ENCODE data around the gene LRIG1. TPM values are rescaled to one million over a fixed set of nuclear protein-coding genes. Genes with fewer than 3 reads are reported as not detected.

Gene LRIG1
- total and polyA plus RNA-seq, 7 experiments from 2014 or later, result 14.5 to 46.3 (median 34.4) TPM

DNA sequence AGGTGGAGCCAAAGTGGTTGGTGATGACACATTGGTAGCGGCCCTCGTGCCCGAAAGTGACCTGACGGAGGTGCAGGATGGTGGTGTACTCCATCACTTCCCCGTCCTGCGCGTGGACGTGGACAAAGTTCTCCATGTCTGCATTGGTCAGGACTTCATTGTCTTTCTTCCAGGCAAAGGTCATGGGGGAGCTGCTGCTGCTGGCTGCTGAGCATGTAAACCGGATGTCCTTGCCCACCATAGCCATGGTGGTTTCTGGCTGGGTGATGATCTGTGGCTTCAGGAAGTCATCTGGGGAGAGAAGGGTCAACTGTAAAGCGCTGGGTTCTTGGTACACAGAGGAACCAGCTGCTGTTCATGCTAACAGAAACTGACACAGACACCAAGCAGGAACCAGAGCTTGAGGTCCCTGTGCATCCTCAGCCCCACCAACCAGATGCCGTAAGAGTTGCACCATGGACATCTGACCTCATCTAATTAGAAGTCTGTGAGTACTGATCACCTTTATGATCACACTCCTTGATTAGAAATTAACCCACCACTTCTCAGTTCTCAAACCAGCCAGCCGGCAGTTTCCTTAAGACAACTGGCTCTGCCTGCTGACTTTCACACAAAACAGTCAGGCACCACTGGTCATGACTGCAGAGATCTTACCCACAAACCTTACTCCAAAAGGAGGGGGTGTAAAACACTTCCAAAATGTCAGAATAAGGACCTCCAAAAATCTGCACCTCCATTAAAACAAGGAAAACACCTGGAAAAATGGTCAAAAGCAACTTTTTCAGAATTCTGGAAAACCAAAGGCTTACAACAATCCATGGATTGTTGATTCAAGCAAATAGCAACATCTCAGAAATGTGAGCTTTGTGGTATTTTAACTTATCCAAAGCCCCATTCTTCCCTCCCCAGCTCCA, 114.6 kb downstream of the LRIG1 start:
- no peak overlapping the region for H3K4me3 ChIP-seq (ENCODE audit: low read length)
- peaks cover 11 to 44% (median 31%) of the 10 kb centered on the region in 7 donors for H3K4me1 Mint-ChIP-seq
- no peak for ATAC-seq
- H3K27ac Mint-ChIP-seq, result peak overlapping the region in 3 of 9 donors; percentile 38 to 66 (median 41)
- H3K4me1 ChIP-seq (ENCODE audit: control insufficient read depth in 2 of 2, insufficient read depth in 2 of 2, low read length in 2 of 2), result peaks cover 3 to 17% of the 10 kb centered on the region in 2 donors
- POLR2A ChIA-PET, result no interaction called here
- CTCF ChIA-PET, result no interaction called here
- DNase-seq, result no peak
- H3K27me3 Mint-ChIP-seq, result no peaks in the 10 kb centered on the region
- peaks cover 21 to 79% (median 71%) of the 10 kb centered on the region in 5 donors for H3K36me3 Mint-ChIP-seq
- intact Hi-C loops (cut with micrococcal nuclease), result no loop called here
- peaks cover 26 to 49% (median 34%) of the 10 kb centered on the region in 3 experiments for H3K36me3 ChIP-seq (ENCODE audit: control insufficient read depth in 2 of 3, insufficient read depth in 3 of 3, low read length in 3 of 3)
- peaks cover 0 to 65% (median 13%) of the 10 kb centered on the region in 11 donors for H3K9me3 Mint-ChIP-seq
- H3K9me3 ChIP-seq (ENCODE audit: control insufficient read depth in 2 of 3, low read length in 3 of 3), result peaks cover 0 to 3% (median 0%) of the 10 kb centered on the region in 3 experiments
- H3K4me3 Mint-ChIP-seq, result no peak overlapping the region
- H3K27ac ChIP-seq (ENCODE audit: low read depth, low read length), result no peak overlapping the region
- H3K27me3 ChIP-seq (ENCODE audit: control insufficient read depth in 2 of 2, insufficient read depth in 2 of 2, low read length in 2 of 2), result no peaks in the 10 kb centered on the region

DNA sequence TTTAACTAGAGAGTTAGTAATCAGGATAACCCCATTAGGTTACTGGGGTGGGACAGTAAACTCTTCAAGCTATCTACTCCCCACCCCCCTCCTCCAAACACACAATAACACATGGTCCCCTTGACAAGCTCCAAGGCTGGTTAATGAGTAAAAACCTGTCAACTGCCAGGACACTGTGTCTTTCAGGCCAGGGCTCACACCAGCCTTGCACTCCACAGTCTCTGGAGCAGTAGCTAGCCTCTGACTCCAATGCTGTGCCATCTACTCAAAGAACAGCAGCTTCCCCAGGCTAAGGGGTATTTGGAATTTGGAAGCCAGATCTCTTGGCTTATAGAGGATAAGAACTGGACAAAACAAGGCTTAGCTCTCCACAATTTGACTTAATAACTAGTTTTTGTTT, 115.8 kb downstream of the LRIG1 start:
- DNase-seq, result no peak
- H3K27me3 Mint-ChIP-seq, result no peaks in the 10 kb centered on the region
- H3K4me1 ChIP-seq (ENCODE audit: control insufficient read depth in 2 of 2, insufficient read depth in 2 of 2, low read length in 2 of 2), result peaks cover 0 to 7% of the 10 kb centered on the region in 2 donors
- H3K9me3 ChIP-seq (ENCODE audit: control insufficient read depth in 2 of 3, low read length in 3 of 3), result peaks cover 0 to 3% (median 0%) of the 10 kb centered on the region in 3 experiments
- H3K36me3 Mint-ChIP-seq, result peaks cover 24 to 91% (median 80%) of the 10 kb centered on the region in 5 donors
- H3K4me1 Mint-ChIP-seq, result peaks cover 7 to 32% (median 20%) of the 10 kb centered on the region in 7 donors
- H3K4me3 Mint-ChIP-seq, result no peak overlapping the region
- no peak overlapping the region for H3K4me3 ChIP-seq (ENCODE audit: low read length)
- H3K27ac ChIP-seq (ENCODE audit: low read depth, low read length), result no peak overlapping the region
- ChIA-PET CTCF (interaction anchor here (0.6 kb wide), 1 partner anchor 12 kb away, joined by 3 read pairs; no protein-coding TSS in a partner anchor), POLR2A (no interaction called here)
- peaks cover 36 to 61% (median 38%) of the 10 kb centered on the region in 3 experiments for H3K36me3 ChIP-seq (ENCODE audit: control insufficient read depth in 2 of 3, insufficient read depth in 3 of 3, low read length in 3 of 3)
- H3K9me3 Mint-ChIP-seq, result peaks cover 0 to 55% (median 13%) of the 10 kb centered on the region in 11 donors
- intact Hi-C loops (cut with micrococcal nuclease), result no loop called here
- no peak for ATAC-seq
- H3K27ac Mint-ChIP-seq, result peak overlapping the region in 1 of 9 donors; percentile 20
- no peaks in the 10 kb centered on the region for H3K27me3 ChIP-seq (ENCODE audit: control insufficient read depth in 2 of 2, insufficient read depth in 2 of 2, low read length in 2 of 2)

DNA sequence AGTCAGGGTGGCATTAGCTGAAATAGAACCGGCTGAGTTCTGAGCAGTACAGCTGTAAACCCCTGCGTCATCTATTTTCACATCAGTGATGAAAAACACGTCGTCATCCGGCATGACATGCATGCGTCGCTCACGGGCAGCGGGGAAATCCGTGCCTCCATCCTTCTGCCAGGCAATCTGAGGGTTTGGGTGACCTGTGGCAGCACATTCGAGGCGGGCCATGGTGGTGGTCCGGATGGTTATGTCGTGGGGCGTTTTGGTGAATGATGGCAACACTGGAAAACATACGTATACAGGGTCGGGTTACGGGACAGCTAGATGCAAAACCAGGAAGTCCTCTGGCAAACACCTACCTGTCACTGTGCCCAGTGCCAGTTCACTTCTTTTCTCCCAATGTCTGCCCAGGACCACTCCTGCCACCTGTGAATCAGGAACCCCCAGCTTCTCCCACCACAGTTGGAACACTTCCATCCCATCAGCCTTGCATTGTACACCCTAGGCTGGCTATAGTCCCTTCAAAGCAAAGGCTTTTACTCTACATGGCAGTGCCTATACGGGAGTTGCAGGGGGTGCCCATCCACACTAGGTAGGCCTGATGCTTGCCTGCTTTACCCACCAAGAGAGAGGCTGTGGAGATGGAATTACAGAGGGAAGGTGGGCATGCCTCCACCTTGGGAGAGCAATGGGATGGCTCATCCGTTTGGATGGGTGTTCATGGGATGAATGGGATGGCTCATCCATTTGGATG, 116.7 kb downstream of the LRIG1 start:
- H3K36me3 Mint-ChIP-seq, result peaks cover 25 to 95% (median 81%) of the 10 kb centered on the region in 5 donors
- H3K4me3 Mint-ChIP-seq, result no peak overlapping the region
- no peak overlapping the region for H3K27ac ChIP-seq (ENCODE audit: low read depth, low read length)
- H3K36me3 ChIP-seq (ENCODE audit: control insufficient read depth in 2 of 3, insufficient read depth in 3 of 3, low read length in 3 of 3), result peaks cover 40 to 70% (median 42%) of the 10 kb centered on the region in 3 experiments
- H3K27me3 Mint-ChIP-seq, result no peaks in the 10 kb centered on the region
- ChIA-PET CTCF (interaction anchor here (0.6 kb wide), 1 partner anchor 11 kb away, joined by 3 read pairs; no protein-coding TSS in a partner anchor), POLR2A (no interaction called here)
- DNase-seq, result no peak
- no peaks in the 10 kb centered on the region for H3K4me1 ChIP-seq (ENCODE audit: control insufficient read depth in 2 of 2, insufficient read depth in 2 of 2, low read length in 2 of 2)
- peaks cover 0 to 55% (median 13%) of the 10 kb centered on the region in 11 donors for H3K9me3 Mint-ChIP-seq
- peak overlapping the region in 5 of 9 donors; percentile 20 to 45 (median 36) for H3K27ac Mint-ChIP-seq
- intact Hi-C loops (cut with micrococcal nuclease), result no loop called here
- ATAC-seq, result no peak
- no peak overlapping the region for H3K4me3 ChIP-seq (ENCODE audit: low read length)
- peaks cover 0 to 3% (median 0%) of the 10 kb centered on the region in 3 experiments for H3K9me3 ChIP-seq (ENCODE audit: control insufficient read depth in 2 of 3, low read length in 3 of 3)
- H3K4me1 Mint-ChIP-seq, result peaks cover 5 to 23% (median 11%) of the 10 kb centered on the region in 7 donors
- no peaks in the 10 kb centered on the region for H3K27me3 ChIP-seq (ENCODE audit: control insufficient read depth in 2 of 2, insufficient read depth in 2 of 2, low read length in 2 of 2)

DNA sequence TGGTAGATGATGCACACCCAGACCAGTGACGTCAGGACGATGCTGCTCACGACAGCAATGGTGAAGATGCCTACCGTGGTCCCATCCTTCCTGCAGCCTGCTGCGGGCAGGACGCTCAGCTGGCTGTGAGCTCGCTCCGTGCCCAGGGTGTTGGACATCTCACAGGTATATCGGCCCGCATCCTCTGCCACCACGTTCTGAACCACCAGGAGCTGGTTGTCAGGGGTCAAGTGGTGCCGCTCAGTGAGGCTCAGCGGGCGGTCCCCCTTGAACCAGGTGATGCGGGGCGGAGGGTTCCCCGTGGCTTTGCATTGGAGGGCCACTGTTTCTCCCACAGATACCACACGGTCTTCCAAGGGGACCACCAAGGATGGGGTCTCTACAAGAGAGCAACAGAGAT, 117.8 kb downstream of the LRIG1 start:
- POLR2A ChIA-PET, result no interaction called here
- CTCF ChIA-PET, result interaction anchor here (0.6 kb wide), 1 partner anchor 93 kb away, joined by 3 read pairs; no protein-coding TSS in a partner anchor
- Histone ChIP-seq H3K4me3 (ENCODE audit: low read length) (no peak overlapping the region), H3K27me3 (ENCODE audit: control insufficient read depth in 2 of 2, insufficient read depth in 2 of 2, low read length in 2 of 2) (no peaks in the 10 kb centered on the region), H3K27ac (ENCODE audit: low read depth, low read length) (no peak overlapping the region), H3K4me1 (ENCODE audit: control insufficient read depth in 2 of 2, insufficient read depth in 2 of 2, low read length in 2 of 2) (peaks cover 0 to 7% of the 10 kb centered on the region in 2 donors), H3K36me3 (ENCODE audit: control insufficient read depth in 2 of 3, insufficient read depth in 3 of 3, low read length in 3 of 3) (peaks cover 44 to 81% (median 46%) of the 10 kb centered on the region in 3 experiments), H3K9me3 (ENCODE audit: control insufficient read depth in 2 of 3, low read length in 3 of 3) (peaks cover 0 to 3% (median 0%) of the 10 kb centered on the region in 3 experiments)
- Mint-ChIP-seq H3K4me1 (peaks cover under 1 to 17% (median 6%) of the 10 kb centered on the region in 7 donors), H3K9me3 (peaks cover 0 to 45% (median 7%) of the 10 kb centered on the region in 11 donors), H3K27me3 (no peaks in the 10 kb centered on the region), H3K36me3 (peaks cover 21 to 96% (median 81%) of the 10 kb centered on the region in 5 donors), H3K4me3 (no peak overlapping the region), H3K27ac (no peak overlapping the region)
- intact Hi-C loops (cut with micrococcal nuclease), result no loop called here
- DNase-seq (no peak), ATAC-seq (no peak)

DNA sequence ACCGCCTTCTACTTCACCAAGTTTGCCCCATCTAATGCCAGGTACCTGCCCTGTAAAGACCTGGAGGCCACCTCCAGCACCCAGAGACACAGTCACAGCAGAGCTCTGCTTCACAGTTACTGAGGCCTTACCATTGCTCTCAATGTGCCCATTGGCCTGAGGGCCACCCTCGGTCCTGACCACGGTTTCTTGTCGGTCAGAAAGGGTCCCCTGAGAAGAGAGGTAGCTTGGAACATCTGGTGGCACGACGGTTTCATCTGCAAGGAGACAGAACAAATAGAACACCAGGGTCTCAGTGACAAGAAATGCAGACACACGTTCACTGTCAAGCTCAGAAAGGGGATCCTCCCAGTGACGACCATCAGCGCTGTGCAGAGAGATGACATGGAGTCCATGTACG, 118.7 kb downstream of the LRIG1 start:
- peaks cover 44 to 87% (median 46%) of the 10 kb centered on the region in 3 experiments for H3K36me3 ChIP-seq (ENCODE audit: control insufficient read depth in 2 of 3, insufficient read depth in 3 of 3, low read length in 3 of 3)
- ChIA-PET POLR2A (no interaction called here), CTCF (no interaction called here)
- H3K4me3 ChIP-seq (ENCODE audit: low read length), result no peak overlapping the region
- Mint-ChIP-seq H3K4me1 (peaks cover 5 to 19% (median 10%) of the 10 kb centered on the region in 7 donors), H3K9me3 (peaks cover 0 to 39% (median 6%) of the 10 kb centered on the region in 11 donors), H3K36me3 (peaks cover 23 to 100% (median 83%) of the 10 kb centered on the region in 5 donors), H3K27ac (peak overlapping the region in 4 of 9 donors; percentile 13 to 51 (median 17)), H3K27me3 (no peaks in the 10 kb centered on the region), H3K4me3 (peak overlapping the region in 1 of 10 donors; percentile 10)
- DNase-seq (no peak), ATAC-seq (no peak)
- no peak overlapping the region for H3K27ac ChIP-seq (ENCODE audit: low read depth, low read length)
- H3K4me1 ChIP-seq (ENCODE audit: control insufficient read depth in 2 of 2, insufficient read depth in 2 of 2, low read length in 2 of 2), result peaks cover 3 to 16% of the 10 kb centered on the region in 2 donors
- intact Hi-C loops (cut with micrococcal nuclease), result no loop called here
- H3K27me3 ChIP-seq (ENCODE audit: control insufficient read depth in 2 of 2, insufficient read depth in 2 of 2, low read length in 2 of 2), result no peaks in the 10 kb centered on the region
- peaks cover 0 to 3% (median 0%) of the 10 kb centered on the region in 3 experiments for H3K9me3 ChIP-seq (ENCODE audit: control insufficient read depth in 2 of 3, low read length in 3 of 3)

DNA sequence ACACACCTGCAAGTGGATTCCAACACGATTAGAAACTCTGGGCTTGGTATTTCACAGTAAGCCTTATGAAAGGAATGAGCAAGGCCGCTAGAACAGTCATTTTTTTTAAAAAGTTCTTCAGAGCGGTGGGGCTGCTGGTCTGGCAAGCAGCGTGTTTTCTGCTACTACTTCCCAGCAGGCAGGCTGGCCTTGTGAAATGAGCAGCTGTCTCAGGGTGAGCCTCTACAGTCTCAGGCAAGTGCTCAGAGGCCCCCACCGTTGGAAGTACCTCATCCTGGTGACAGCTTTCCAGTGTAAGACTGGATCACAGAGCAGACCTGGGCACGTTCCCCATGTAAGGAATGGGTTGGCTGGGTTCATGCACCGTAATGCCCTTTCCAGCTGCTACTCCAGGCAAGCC, 119.2 kb downstream of the LRIG1 start:
- Histone ChIP-seq H3K9me3 (ENCODE audit: control insufficient read depth in 2 of 3, low read length in 3 of 3) (peaks cover 0 to 3% (median 0%) of the 10 kb centered on the region in 3 experiments), H3K27ac (ENCODE audit: low read depth, low read length) (no peak overlapping the region), H3K4me3 (ENCODE audit: low read length) (no peak overlapping the region), H3K36me3 (ENCODE audit: control insufficient read depth in 2 of 3, insufficient read depth in 3 of 3, low read length in 3 of 3) (peaks cover 44 to 87% (median 46%) of the 10 kb centered on the region in 3 experiments), H3K4me1 (ENCODE audit: control insufficient read depth in 2 of 2, insufficient read depth in 2 of 2, low read length in 2 of 2) (peaks cover 3 to 21% of the 10 kb centered on the region in 2 donors), H3K27me3 (ENCODE audit: control insufficient read depth in 2 of 2, insufficient read depth in 2 of 2, low read length in 2 of 2) (no peaks in the 10 kb centered on the region)
- H3K4me3 Mint-ChIP-seq, result no peak overlapping the region
- intact Hi-C loops (cut with micrococcal nuclease), result no loop called here
- ATAC-seq (no peak), DNase-seq (no peak)
- H3K27me3 Mint-ChIP-seq, result no peaks in the 10 kb centered on the region
- H3K9me3 Mint-ChIP-seq, result peaks cover 0 to 34% (median 6%) of the 10 kb centered on the region in 11 donors
- CTCF ChIA-PET, result no interaction called here
- peak overlapping the region in 1 of 9 donors; percentile 19 for H3K27ac Mint-ChIP-seq
- POLR2A ChIA-PET, result no interaction called here
- peaks cover 5 to 18% (median 10%) of the 10 kb centered on the region in 7 donors for H3K4me1 Mint-ChIP-seq
- H3K36me3 Mint-ChIP-seq, result peaks cover 23 to 100% (median 83%) of the 10 kb centered on the region in 5 donors
